Fibroblast of pulmonary artery (primary cell): Measurements from ENCODE around the gene B4GALNT2.

ENCODE experiments used
- DNase-seq: peaks from one replicate; pipeline ENCODE4 v3.0.0-alpha.2; 2010; ENCODE audit warnings: low read depth
- H3K4me3 ChIP-seq: replicated peaks from 2 replicates; pipeline ENCODE4 v1.5.1; 2011; ENCODE audit warnings: low read depth, mild to moderate bottlenecking, control low read depth, low read length, moderate library complexity
- TF ChIP-seq, protein P1 (sequence below): IDR thresholded peaks from 2 replicates; pipeline ENCODE4 v1.5.1; 2011; ENCODE audit warnings: mild to moderate bottlenecking, control low read depth, low read length, inconsistent platforms; ENCODE audit errors: missing control alignments

The B4GALNT2 gene

GRCh38 chr17:49225554-49226236, 93.1 kb downstream of the B4GALNT2 start:
- no peak for DNase-seq
- TF ChIP-seq, protein P1, sequence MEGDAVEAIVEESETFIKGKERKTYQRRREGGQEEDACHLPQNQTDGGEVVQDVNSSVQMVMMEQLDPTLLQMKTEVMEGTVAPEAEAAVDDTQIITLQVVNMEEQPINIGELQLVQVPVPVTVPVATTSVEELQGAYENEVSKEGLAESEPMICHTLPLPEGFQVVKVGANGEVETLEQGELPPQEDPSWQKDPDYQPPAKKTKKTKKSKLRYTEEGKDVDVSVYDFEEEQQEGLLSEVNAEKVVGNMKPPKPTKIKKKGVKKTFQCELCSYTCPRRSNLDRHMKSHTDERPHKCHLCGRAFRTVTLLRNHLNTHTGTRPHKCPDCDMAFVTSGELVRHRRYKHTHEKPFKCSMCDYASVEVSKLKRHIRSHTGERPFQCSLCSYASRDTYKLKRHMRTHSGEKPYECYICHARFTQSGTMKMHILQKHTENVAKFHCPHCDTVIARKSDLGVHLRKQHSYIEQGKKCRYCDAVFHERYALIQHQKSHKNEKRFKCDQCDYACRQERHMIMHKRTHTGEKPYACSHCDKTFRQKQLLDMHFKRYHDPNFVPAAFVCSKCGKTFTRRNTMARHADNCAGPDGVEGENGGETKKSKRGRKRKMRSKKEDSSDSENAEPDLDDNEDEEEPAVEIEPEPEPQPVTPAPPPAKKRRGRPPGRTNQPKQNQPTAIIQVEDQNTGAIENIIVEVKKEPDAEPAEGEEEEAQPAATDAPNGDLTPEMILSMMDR, result no peak
- H3K4me3 ChIP-seq, result no peak overlapping the region
